Kidney epithelial cell (primary cell): ENCODE data around the gene SLC29A4. TPM values are rescaled to one million over a fixed set of nuclear protein-coding genes. Genes with fewer than 3 reads are reported as not detected.
"Not testable (repeated sequence)": the region's sequence is repeated elsewhere in the genome, so short reads cannot be mapped to it uniquely, and the experiment has no call there.

Source experiments
- DNase-seq: peaks from one replicate; pipeline ENCODE4 v3.0.0-alpha.2; 2010; ENCODE audit warnings: low read depth
- H3K27me3 ChIP-seq: 2 replicates; pipeline ENCODE4 v1.6.0; 2011; ENCODE audit warnings: low read length; ENCODE audit not compliant: control insufficient read depth, insufficient read depth
- H3K36me3 ChIP-seq: 2 replicates; pipeline ENCODE4 v1.5.1; 2011; ENCODE audit warnings: low read length; ENCODE audit not compliant: control insufficient read depth, insufficient read depth
- H3K4me3 ChIP-seq: 2 replicates; pipeline ENCODE4 v1.5.1; 2011; ENCODE audit warnings: low read depth, mild to moderate bottlenecking, control low read depth, low read length
- total RNA-seq: library from RNA; depleted of rRNA; stranded (reverse); fragments of >200 nt; gene quantifications from 2 replicates; pipeline ENCODE4 v1.2.3, GENCODE V29; 2015
- TF ChIP-seq, protein P1 (sequence below): IDR thresholded peaks from 2 replicates; pipeline ENCODE4 v1.5.1; 2011; ENCODE audit warnings: mild to moderate bottlenecking, moderate library complexity, low read length, control low read depth, inconsistent platforms; ENCODE audit not compliant: insufficient read depth, poor library complexity, severe bottlenecking

SLC29A4 gene
- total RNA-seq, 1 donor from 2014 or later: 6.1 TPM

- DNase-seq: no peak
- TF ChIP-seq, protein P1, sequence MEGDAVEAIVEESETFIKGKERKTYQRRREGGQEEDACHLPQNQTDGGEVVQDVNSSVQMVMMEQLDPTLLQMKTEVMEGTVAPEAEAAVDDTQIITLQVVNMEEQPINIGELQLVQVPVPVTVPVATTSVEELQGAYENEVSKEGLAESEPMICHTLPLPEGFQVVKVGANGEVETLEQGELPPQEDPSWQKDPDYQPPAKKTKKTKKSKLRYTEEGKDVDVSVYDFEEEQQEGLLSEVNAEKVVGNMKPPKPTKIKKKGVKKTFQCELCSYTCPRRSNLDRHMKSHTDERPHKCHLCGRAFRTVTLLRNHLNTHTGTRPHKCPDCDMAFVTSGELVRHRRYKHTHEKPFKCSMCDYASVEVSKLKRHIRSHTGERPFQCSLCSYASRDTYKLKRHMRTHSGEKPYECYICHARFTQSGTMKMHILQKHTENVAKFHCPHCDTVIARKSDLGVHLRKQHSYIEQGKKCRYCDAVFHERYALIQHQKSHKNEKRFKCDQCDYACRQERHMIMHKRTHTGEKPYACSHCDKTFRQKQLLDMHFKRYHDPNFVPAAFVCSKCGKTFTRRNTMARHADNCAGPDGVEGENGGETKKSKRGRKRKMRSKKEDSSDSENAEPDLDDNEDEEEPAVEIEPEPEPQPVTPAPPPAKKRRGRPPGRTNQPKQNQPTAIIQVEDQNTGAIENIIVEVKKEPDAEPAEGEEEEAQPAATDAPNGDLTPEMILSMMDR: no peak
- Histone ChIP-seq H3K36me3 (peaks cover 2% of the 10 kb centered on the region), H3K27me3 (no peaks in the 10 kb centered on the region), H3K4me3 (no peak overlapping the region)
These were observed 38.2 kb downstream of the SLC29A4 start for GRCh38 chr7:5320802-5321396.

DNA sequence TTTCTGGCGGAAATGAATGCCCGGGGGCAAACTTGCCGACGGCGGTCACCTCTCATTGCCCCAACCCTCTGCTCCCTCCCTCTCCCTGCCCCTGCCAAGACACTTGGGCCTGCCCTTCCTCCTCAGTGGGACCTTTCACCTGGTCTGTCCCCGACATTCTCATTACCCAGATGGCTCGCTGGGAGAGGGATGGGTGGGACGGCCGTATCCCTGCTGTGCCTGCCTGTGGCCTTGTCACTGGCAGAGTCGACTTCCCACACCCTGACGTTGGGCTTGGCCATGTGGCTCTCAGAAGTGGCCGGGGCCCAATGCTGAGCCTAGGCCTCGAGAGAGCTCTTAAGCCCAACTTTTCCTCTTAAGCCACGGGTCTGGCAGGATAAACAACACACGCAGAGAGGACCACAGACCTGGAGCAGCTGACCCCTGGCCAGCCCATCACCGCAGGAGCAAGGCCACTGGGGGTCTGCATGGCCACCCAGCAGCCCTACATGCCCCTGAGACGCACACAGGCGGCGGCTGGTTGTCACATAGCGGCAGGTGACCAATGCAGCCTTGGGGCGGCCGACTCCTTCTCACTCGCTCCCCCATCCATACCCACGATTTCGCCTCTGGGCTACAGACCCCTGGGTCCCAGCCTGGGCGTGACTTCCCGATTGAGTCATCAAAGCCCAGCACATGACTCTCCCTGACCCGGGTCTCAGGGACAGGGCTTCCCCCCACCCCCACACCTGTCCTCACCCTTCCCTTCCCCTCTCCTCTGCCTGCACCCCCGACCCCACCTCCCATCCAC, 40.1 kb downstream of the SLC29A4 start:
- no peak for DNase-seq
- Histone ChIP-seq H3K36me3 (peaks cover 2% of the 10 kb centered on the region), H3K27me3 (no peaks in the 10 kb centered on the region), H3K4me3 (no peak overlapping the region)
- TF ChIP-seq, protein P1: no peak

DNA sequence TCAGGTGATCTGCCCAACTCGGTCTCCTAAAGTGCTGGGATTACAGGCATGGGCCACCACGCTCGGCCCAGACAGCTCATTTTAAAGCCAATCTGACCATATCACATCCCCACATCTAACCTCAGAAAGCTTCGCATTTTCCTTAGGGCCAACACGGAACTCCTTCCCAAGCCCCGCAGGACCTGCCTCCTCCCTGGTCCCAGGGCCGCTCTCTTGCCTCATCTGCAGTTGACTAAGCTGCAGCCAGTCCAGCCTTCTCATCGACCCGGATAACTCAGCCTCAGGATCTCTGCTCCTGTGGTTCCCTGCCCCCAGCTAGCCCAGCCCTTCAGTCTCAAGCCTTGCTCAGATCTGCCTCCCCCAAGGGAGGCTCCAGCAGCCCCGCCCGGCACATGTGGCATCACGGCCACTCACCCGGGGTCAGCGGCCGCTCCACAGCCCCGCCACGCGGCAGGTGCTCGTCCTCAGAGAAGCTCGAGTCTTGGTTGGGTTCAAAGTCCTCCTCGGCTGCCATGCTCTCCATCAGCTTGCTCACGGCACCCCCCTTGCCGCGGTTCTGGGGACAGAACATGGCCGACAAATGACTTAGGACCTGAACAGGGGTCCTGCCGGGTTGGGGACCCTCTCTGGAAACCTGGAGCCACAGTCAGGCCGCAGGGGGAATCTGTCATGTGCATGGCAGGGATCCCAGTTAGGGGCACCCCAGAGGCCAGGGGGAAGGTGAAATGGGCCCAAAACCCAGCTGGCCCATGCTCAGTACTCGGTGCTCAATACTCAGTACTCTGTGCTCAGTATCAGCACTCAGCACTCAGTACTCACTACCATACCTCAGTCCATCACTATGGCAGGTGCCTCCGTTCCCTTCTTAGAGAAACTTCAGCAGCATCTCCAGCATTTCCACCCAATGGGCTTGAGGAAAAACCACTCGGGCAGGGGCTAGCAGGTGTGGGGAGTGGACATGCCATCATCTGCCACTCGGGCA, 41.3 kb downstream of the SLC29A4 start:
- H3K36me3 ChIP-seq, H3K27me3 ChIP-seq, H3K4me3 ChIP-seq, DNase-seq: not testable (repeated sequence)

GRCh38 chr7:5324961-5325360, 42.2 kb downstream of the SLC29A4 start:
- H3K27me3 ChIP-seq: no peaks in the 10 kb centered on the region
- no peak for DNase-seq
- H3K36me3 ChIP-seq: peaks cover 2% of the 10 kb centered on the region
- TF ChIP-seq, protein P1: no peak
- H3K4me3 ChIP-seq: no peak overlapping the region

- Histone ChIP-seq H3K4me3 (no peak overlapping the region), H3K27me3 (no peaks in the 10 kb centered on the region), H3K36me3 (peaks cover 1% of the 10 kb centered on the region)
- DNase-seq: no peak
- TF ChIP-seq, protein P1: no peak
These were observed 47.5 kb downstream of the SLC29A4 start for GRCh38 chr7:5330288-5330687.

DNA sequence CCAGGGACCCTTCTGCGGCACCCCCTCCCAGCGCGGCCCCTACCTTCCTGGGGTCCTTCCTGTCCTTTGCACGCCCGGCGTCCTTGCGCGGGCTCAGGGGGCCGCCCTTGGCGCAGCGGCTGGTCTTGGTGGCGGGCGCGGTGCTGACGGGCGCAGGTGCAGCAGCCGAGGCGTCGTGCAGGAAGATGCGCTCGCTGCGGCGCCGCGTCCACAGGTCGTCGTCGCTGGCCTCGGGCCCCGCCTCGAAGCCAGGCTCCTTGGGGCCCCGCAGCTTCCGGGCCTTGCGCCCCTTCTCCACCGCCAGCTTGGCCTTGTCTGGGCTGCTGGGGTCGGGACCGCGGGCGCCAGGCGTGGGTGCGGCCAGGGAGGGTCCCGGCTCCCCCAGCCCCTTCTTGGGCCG, 49.8 kb downstream of the SLC29A4 start:
- DNase-seq: no peak
- H3K27me3 ChIP-seq: no peaks in the 10 kb centered on the region
- TF ChIP-seq, protein P1: no peak
- no peak overlapping the region for H3K4me3 ChIP-seq
- peaks cover 1% of the 10 kb centered on the region for H3K36me3 ChIP-seq
